GM12878 (cell line): ENCODE measurements around the gene ZNF532. TPM values are rescaled to one million over a fixed set of nuclear protein-coding genes. Genes with fewer than 3 reads are reported as not detected.
A peak's percentile ranks its signal among the peaks of the same experiment; 100 is the strongest.

ENCODE experiments used
- BHLHE40 ChIP-seq, 2 experiments: fragments of 450-650 bp in 1 of 2; IDR thresholded peaks; 2 replicates each; pipeline ENCODE4 v1.6.1; 2011 to 2017; ENCODE audit warnings: low read depth in 2 of 2, borderline replicate concordance in 1 of 2, improper control_type of control experiment in 1 of 2, low read length in 1 of 2, mild to moderate bottlenecking in 1 of 2
- CBFB ChIP-seq: IDR thresholded peaks from 2 replicates; pipeline ENCODE4 v1.6.1; 2016; ENCODE audit warnings: antibody characterized with exemption, low read depth
- CBX5 ChIP-seq: sonication (generic); IDR thresholded peaks from 2 replicates; pipeline ENCODE4 v1.6.1; 2016; ENCODE audit warnings: low read depth, moderate library complexity, mild to moderate bottlenecking, inconsistent platforms
- CEBPB ChIP-seq, 2 experiments: fragments of 150-350 bp in 1 of 2; IDR thresholded peaks; 2 replicates each; pipeline ENCODE4 v1.6.1; 2012 to 2014; ENCODE audit warnings: low read depth in 2 of 2, low read length in 2 of 2, borderline replicate concordance in 1 of 2, inconsistent platforms in 1 of 2
- CHD4 ChIP-seq: fragments of 200-600 bp; sonication (generic); IDR thresholded peaks from 2 replicates; pipeline ENCODE4 v1.6.1; 2016; ENCODE audit warnings: mild to moderate bottlenecking
- DPF2 ChIP-seq: fragments of 450-650 bp; IDR thresholded peaks from 2 replicates; pipeline ENCODE4 v1.6.1; 2017; ENCODE audit warnings: mild to moderate bottlenecking
- EGR1 ChIP-seq, 2 experiments: IDR thresholded peaks; 1 replicate in 1 of 2; 2 replicates in 1 of 2; pipeline ENCODE4 v1.6.1; 2011 to 2012; ENCODE audit warnings: low read depth in 2 of 2, low read length in 2 of 2, borderline replicate concordance in 1 of 2, mild to moderate bottlenecking in 1 of 2, moderate library complexity in 1 of 2
- EP300 ChIP-seq, 2 experiments: fragments of 150-350 bp in 1 of 2; IDR thresholded peaks; 2 replicates each; pipeline ENCODE4 v1.6.1; 2011 to 2012; ENCODE audit warnings: low read depth in 2 of 2, low read length in 2 of 2, borderline replicate concordance in 1 of 2, improper control_type of control experiment in 1 of 2, inconsistent platforms in 1 of 2; ENCODE audit not compliant: control insufficient read depth in 1 of 2
- FOXM1 ChIP-seq: IDR thresholded peaks from 2 replicates; pipeline ENCODE4 v1.6.1; 2012; ENCODE audit warnings: low read depth, mild to moderate bottlenecking, inconsistent platforms, low read length, moderate library complexity
- GABPA ChIP-seq: IDR thresholded peaks from 2 replicates; pipeline ENCODE4 v1.6.1; 2014; ENCODE audit warnings: antibody characterized with exemption, low read depth, mild to moderate bottlenecking, inconsistent platforms
- IKZF1 ChIP-seq: fragments of 450-650 bp; conservative IDR thresholded peaks from 2 replicates; pipeline ENCODE4 v1.6.1; 2017; ENCODE audit warnings: antibody characterized with exemption, mild to moderate bottlenecking
- IKZF2 ChIP-seq, 2 experiments: fragments of 450-650 bp; IDR thresholded peaks; 2 replicates each; pipeline ENCODE4 v1.6.1; 2017; ENCODE audit warnings: mild to moderate bottlenecking in 2 of 2, moderate library complexity in 2 of 2
- MTA2 ChIP-seq: fragments of 450-650 bp; IDR thresholded peaks from 2 replicates; pipeline ENCODE4 v1.6.1; 2016; ENCODE audit warnings: low read depth, mild to moderate bottlenecking, moderate library complexity
- MTA3 ChIP-seq: IDR thresholded peaks from 2 replicates; pipeline ENCODE4 v1.6.1; 2012; ENCODE audit warnings: low read length, inconsistent platforms, borderline replicate concordance
- MXI1 ChIP-seq: fragments of 150-350 bp; IDR thresholded peaks from 2 replicates; pipeline ENCODE4 v1.6.1; 2011; ENCODE audit warnings: low read depth, mild to moderate bottlenecking, inconsistent platforms, low read length, improper control_type of control experiment
- NFIC ChIP-seq: IDR thresholded peaks from 2 replicates; pipeline ENCODE4 v1.6.1; 2012; ENCODE audit warnings: low read depth, mild to moderate bottlenecking, inconsistent platforms, low read length, moderate library complexity
- PAX5 ChIP-seq: IDR thresholded peaks from 2 replicates; pipeline ENCODE4 v1.6.1; 2011; ENCODE audit warnings: low read depth, low read length, borderline replicate concordance
- PBX3 ChIP-seq: IDR thresholded peaks from 2 replicates; pipeline ENCODE4 v1.6.1; 2011; ENCODE audit warnings: mild to moderate bottlenecking, low read depth, low read length, moderate library complexity; ENCODE audit not compliant: insufficient replicate concordance
- POU2F2 ChIP-seq: IDR thresholded peaks from 3 replicates; pipeline ENCODE4 v1.6.1; 2011; ENCODE audit warnings: low read depth, mild to moderate bottlenecking, low read length, borderline replicate concordance
- SMAD5 ChIP-seq: IDR thresholded peaks from 2 replicates; pipeline ENCODE4 v1.6.1; 2016; ENCODE audit warnings: antibody characterized with exemption, low read depth
- SP1 ChIP-seq: IDR thresholded peaks from one replicate; pipeline ENCODE4 v1.6.1; 2011; ENCODE audit warnings: low read depth, low read length
- SRF ChIP-seq, 2 experiments: IDR thresholded peaks; 2 replicates each; pipeline ENCODE4 v1.6.1; 2011; ENCODE audit warnings: low read depth in 2 of 2, low read length in 2 of 2, mild to moderate bottlenecking in 1 of 2, moderate library complexity in 1 of 2
- STAT3 ChIP-seq: IDR thresholded peaks from 2 replicates; pipeline ENCODE4 v1.6.1; 2011; ENCODE audit warnings: low read depth, low read length, improper control_type of control experiment
- TCF12 ChIP-seq: IDR thresholded peaks from 2 replicates; pipeline ENCODE4 v1.6.1; 2011; ENCODE audit warnings: low read depth, mild to moderate bottlenecking, low read length
- ZBTB40 ChIP-seq: fragments of 450-650 bp; IDR thresholded peaks from 2 replicates; pipeline ENCODE4 v1.6.1; 2016; ENCODE audit warnings: mild to moderate bottlenecking, moderate library complexity, borderline replicate concordance
- ZNF217 ChIP-seq: fragments of 450-650 bp; IDR thresholded peaks from 2 replicates; pipeline ENCODE4 v1.6.1; 2017; ENCODE audit warnings: antibody characterized with exemption, mild to moderate bottlenecking
- ZSCAN29 ChIP-seq: fragments of 450-650 bp; IDR thresholded peaks from 2 replicates; pipeline ENCODE4 v1.6.1; 2017; ENCODE audit warnings: mild to moderate bottlenecking, moderate library complexity
- polyA plus RNA-seq, 11 experiments: library from polyadenylated mRNA; depleted of rRNA in 4 of 11; unstranded in 6 of 11; stranded (reverse) in 5 of 11; fragments of >200 nt; fragmentation: Nextera tagmentation in 4 of 11; fragmentation: Illumina TruSeq in 1 of 11; extraction: Ambion mirVana in 4 of 11; extraction: Trizol in 1 of 11; gene quantifications; 1 replicate in 1 of 11; 2 replicates in 10 of 11; pipeline versions ENCODE4 v1.2.1 to v1.2.3, GENCODE V29; 2011 to 2016; ENCODE audit warnings: inconsistent platforms in 2 of 11, missing spikeins in 2 of 11, low read depth in 1 of 11
- total RNA-seq, 4 experiments: library from RNA; depleted of rRNA in 3 of 4; stranded (reverse); fragments of >200 nt in 3 of 4; fragmentation: Illumina TruSeq in 1 of 4; extraction: Trizol in 1 of 4; gene quantifications; 2 replicates each; pipeline versions ENCODE4 v1.2.1 to v1.2.3, GENCODE V29; 2013 to 2021

ZNF532 gene
- total and polyA plus RNA-seq, 10 of the 15 experiments (the other 5 are each of a cell fraction or from before 2014, with no cell fraction given) = 0.44 to 3.4 (median 1.4) TPM

GRCh38 chr18:58991167-58991798 is 126.6 kb downstream of the ZNF532 start (continued):
- TF ChIP-seq IKZF1 = peak; percentile 83
- TF ChIP-seq CBX5 = 0 out of 2 replicates have a peak, but pooled peaks have one; percentile 39
- peak; percentile 68 for TF ChIP-seq GABPA
- no peak for TF ChIP-seq STAT3
- TF ChIP-seq MTA3 = peak; percentile 99
- TF ChIP-seq NFIC = peak; percentile 99
- TF ChIP-seq DPF2 = peak; percentile 79
- TF ChIP-seq POU2F2 = peak; percentile 80; the same call in 1 of the 3 replicates
- no peak for TF ChIP-seq MXI1
- peak; percentile 99 for TF ChIP-seq FOXM1
- TF ChIP-seq CBFB = peak; percentile 66; the same call in 1 of the 2 replicates
- TF ChIP-seq ZSCAN29 = no peak
- TF ChIP-seq SMAD5 = no peak
- no peak for TF ChIP-seq ZBTB40
- TF ChIP-seq PAX5 = peak; percentile 96
- TF ChIP-seq CEBPB (IDR thresholded peaks at IDR 0.05; ENCODE audit: borderline replicate concordance in 1 of 2, low read depth in 2 of 2, low read length in 2 of 2) = peak in 1 of 2 experiments; percentile 97; a peak in 1 of 4 replicates
- peak; percentile 93 for TF ChIP-seq MTA2
- no peak for TF ChIP-seq ZNF217
- peak in 1 of 2 experiments; percentile 75; a peak in 1 of 4 replicates for TF ChIP-seq SRF (IDR thresholded peaks at IDR 0.05; ENCODE audit: low read depth in 2 of 2, low read length in 2 of 2)
- TF ChIP-seq EGR1 (IDR thresholded peaks at IDR 0.05; ENCODE audit: borderline replicate concordance in 1 of 2, low read depth in 2 of 2, low read length in 2 of 2) = peak in 1 of 2 experiments; percentile 74; a peak in 2 of 3 replicates
- TF ChIP-seq BHLHE40 (IDR thresholded peaks at IDR 0.05; ENCODE audit: borderline replicate concordance in 1 of 2, low read depth in 2 of 2, low read length in 1 of 2) = peak; percentile 46 to 52; a peak in 1 of 4 replicates
- peak; percentile 63 to 87; a peak in 3 of 4 replicates for TF ChIP-seq IKZF2 (IDR thresholded peaks at IDR 0.05)
- 0 out of 2 replicates have a peak, but pooled peaks have one; percentile 7 for TF ChIP-seq CHD4
- TF ChIP-seq TCF12 = peak; percentile 75
- TF ChIP-seq PBX3 = peak; percentile 23
- TF ChIP-seq SP1 = peak; percentile 70
- TF ChIP-seq EP300 (IDR thresholded peaks at IDR 0.05; ENCODE audit: borderline replicate concordance in 1 of 2, control insufficient read depth in 1 of 2, low read depth in 2 of 2, low read length in 2 of 2) = peak in 1 of 2 experiments; percentile 83; a peak in 3 of 4 replicates
